Skeletal muscle tissue (tissue), 4 donors: ENCODE results near the gene ZNRF1. TPM values are rescaled to one million over a fixed set of nuclear protein-coding genes. Genes with fewer than 3 reads are reported as not detected.

Experiments
- H3K27ac ChIP-seq: one replicate; pipeline ENCODE4 v1.7.0; 2013; ENCODE audit warnings: mild to moderate bottlenecking, low read depth, low read length, inconsistent platforms
- H3K27me3 ChIP-seq, 3 donors: one replicate each; pipeline ENCODE4 v1.7.0; 2013; ENCODE audit warnings: low read length in 3 of 3; ENCODE audit not compliant: control insufficient read depth in 3 of 3, insufficient read depth in 3 of 3
- H3K36me3 ChIP-seq, 3 donors: one replicate each; pipeline ENCODE4 v1.7.0; 2013; ENCODE audit warnings: low read length in 3 of 3; ENCODE audit not compliant: control insufficient read depth in 3 of 3, insufficient read depth in 3 of 3
- H3K4me1 ChIP-seq, 3 donors: one replicate each; pipeline ENCODE4 v1.7.0; 2013; ENCODE audit warnings: low read length in 3 of 3, mild to moderate bottlenecking in 3 of 3; ENCODE audit not compliant: control insufficient read depth in 3 of 3, insufficient read depth in 3 of 3
- H3K4me3 ChIP-seq, 3 donors: one replicate each; pipeline ENCODE4 v1.7.0; 2013; ENCODE audit warnings: low read length in 3 of 3
- H3K9ac ChIP-seq, 3 donors: one replicate each; pipeline ENCODE4 v1.7.0; 2013; ENCODE audit warnings: low read length in 3 of 3, mild to moderate bottlenecking in 3 of 3, moderate library complexity in 2 of 3, low read depth in 1 of 3
- H3K9me3 ChIP-seq, 3 donors: one replicate each; pipeline ENCODE4 v1.7.0; 2013; ENCODE audit warnings: low read length in 3 of 3; ENCODE audit not compliant: control insufficient read depth in 3 of 3
- total RNA-seq: library from RNA; depleted of rRNA; stranded (reverse); fragments of >200 nt; gene quantifications from one replicate; pipeline ENCODE4 v1.2.3, GENCODE V29; 2014
- donor health status: Osteomylitis.

Gene ZNRF1
- total RNA-seq, 1 donor from 2014 or later = 7.8 TPM

DNA sequence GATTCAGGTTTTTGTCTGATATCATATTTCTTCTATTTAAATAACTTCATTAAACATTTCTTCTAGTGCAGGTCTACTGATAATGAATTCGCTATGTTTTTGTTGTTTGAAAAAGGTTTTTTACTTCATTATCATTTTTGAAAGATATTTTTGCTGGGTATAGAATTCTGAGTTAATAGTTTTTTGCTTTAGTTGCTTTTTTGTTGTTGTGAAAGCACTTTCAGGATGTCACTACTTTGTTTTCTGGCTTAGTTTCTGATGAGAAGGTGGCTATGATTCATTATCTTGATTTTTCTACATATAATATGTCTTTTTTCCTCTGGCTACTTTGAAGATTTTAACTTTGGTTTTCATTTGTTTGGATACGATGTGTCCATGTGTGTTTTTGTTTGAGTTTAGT is 153.0 kb downstream of the ZNRF1 start:
- Histone ChIP-seq H3K27me3 (no peaks in the 10 kb centered on the region), H3K4me1 (peaks cover 0 to 4% (median 3%) of the 10 kb centered on the region in 3 donors), H3K27ac (no peak overlapping the region), H3K4me3 (no peak overlapping the region), H3K36me3 (peaks cover 6 to 16% (median 15%) of the 10 kb centered on the region in 3 donors), H3K9me3 (no peaks in the 10 kb centered on the region), H3K9ac (no peak overlapping the region)

DNA sequence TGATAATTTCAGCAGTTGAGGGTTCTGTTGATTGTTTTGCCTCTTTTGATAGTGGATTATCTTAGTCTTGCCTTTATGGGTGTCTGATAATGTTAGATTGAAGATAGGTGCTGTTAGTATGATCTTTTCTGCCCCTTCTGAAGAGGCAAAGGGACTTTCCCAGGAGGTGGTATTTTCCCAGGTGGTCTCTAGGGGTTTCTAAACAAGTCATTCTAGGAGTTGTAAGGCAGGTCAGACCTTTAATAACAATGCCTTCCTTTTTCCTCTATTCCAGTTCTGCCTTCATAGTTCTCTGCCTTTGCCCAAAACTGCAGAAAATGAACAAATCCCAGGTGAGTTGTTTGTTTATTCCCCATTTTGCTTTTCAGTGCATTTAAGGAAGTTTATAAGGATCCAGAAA is 153.8 kb downstream of the ZNRF1 start:
- Histone ChIP-seq H3K9me3 (no peaks in the 10 kb centered on the region), H3K27me3 (no peaks in the 10 kb centered on the region), H3K4me1 (peaks cover 0 to 4% (median 3%) of the 10 kb centered on the region in 3 donors), H3K27ac (no peak overlapping the region), H3K36me3 (peaks cover 6 to 16% (median 15%) of the 10 kb centered on the region in 3 donors), H3K4me3 (no peak overlapping the region), H3K9ac (no peak overlapping the region)

DNA sequence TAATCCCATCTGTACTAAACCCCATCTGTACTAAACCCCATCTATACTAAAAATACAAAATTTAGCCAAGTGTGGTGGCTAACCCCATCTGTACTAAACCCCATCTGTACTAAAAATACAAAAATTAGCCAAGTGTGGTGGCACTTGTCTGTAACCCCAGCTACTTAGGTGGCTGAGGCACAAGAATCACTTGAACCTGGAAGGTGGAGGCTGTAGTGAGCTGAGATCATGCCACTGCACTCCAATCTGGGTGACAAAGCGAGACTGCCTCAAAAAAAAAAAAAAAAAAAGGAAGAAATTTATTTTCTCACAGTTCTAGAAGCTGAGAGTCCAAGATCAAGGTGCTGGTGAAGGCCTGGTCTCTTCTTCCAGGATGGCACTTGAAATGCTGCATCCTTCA is 161.6 kb downstream of the ZNRF1 start:
- peaks cover under 1 to 14% (median 3%) of the 10 kb centered on the region in 3 donors for H3K36me3 ChIP-seq
- no peaks in the 10 kb centered on the region for H3K4me1 ChIP-seq
- no peak overlapping the region for H3K9ac ChIP-seq
- H3K27me3 ChIP-seq = no peaks in the 10 kb centered on the region
- H3K9me3 ChIP-seq = no peaks in the 10 kb centered on the region
- no peak overlapping the region for H3K4me3 ChIP-seq
- no peak overlapping the region for H3K27ac ChIP-seq

Other genes starting within 250 kb of the ZNRF1 start
- not detected for gene FA2H, start 224.2 kb upstream of the ZNRF1 start, total RNA-seq
- gene WDR59, start 13.9 kb upstream of the ZNRF1 start, total RNA-seq = 16.7 TPM
- 6.3 TPM for gene LDHD, start 117.8 kb downstream of the ZNRF1 start, total RNA-seq
- gene ZFP1, start 149.5 kb downstream of the ZNRF1 start, total RNA-seq = 12.5 TPM
- gene CTRB2, start 208.1 kb downstream of the ZNRF1 start, total RNA-seq = not detected
- gene CTRB1, start 220.0 kb downstream of the ZNRF1 start, total RNA-seq = not detected